Measurements from ENCODE around the gene MLX.

DNA sequence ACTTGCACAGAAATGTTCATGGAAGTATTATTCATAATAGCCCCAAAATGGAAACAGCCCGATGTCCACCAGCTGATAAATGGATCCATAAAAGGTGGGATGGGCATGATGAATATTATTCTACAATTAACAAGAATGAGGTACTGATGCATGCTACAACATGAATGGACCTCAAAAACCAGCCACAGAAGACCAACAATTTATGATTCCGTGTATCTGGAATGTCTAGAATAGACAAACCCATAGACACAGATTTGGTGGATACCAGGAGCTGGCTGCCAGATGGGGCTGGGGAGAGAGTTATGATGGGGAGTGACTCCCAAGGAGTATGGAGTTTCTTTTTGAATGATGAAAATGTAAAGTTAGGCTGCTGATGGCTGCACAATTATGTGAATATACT, 41.7 kb upstream of the MLX start:
- TF ChIP-seq POLR2A (IDR thresholded peaks at IDR 0.05) = no peak
- no peak for TF ChIP-seq CTCF (IDR thresholded peaks at IDR 0.05)
